Activated CD8-positive, alpha-beta memory T cell treated with anti-CD3 and anti-CD28 coated beads, Interleukin-2, amount 50 U/mL, for 24 hours (primary cell): ENCODE data around the gene PTPN12.
A peak's percentile ranks its signal among the peaks of the same experiment; 100 is the strongest.
"Not testable (repeated sequence)": the region's sequence is repeated elsewhere in the genome, so short reads cannot be mapped to it uniquely, and the experiment has no call there.

Source experiments
- DNase-seq: peaks from one replicate; pipeline ENCODE4 v3.0.0-alpha.2; 2020; ENCODE audit errors: extremely low read depth

Gene PTPN12

GRCh38 chr7:77537136-77537777 lies at the start of gene PTPN12:
PTPN12 (plus strand) TSS chr7:77537295; CDS start chr7:77537547, 252 bp downstream.
- no peak for DNase-seq

DNA sequence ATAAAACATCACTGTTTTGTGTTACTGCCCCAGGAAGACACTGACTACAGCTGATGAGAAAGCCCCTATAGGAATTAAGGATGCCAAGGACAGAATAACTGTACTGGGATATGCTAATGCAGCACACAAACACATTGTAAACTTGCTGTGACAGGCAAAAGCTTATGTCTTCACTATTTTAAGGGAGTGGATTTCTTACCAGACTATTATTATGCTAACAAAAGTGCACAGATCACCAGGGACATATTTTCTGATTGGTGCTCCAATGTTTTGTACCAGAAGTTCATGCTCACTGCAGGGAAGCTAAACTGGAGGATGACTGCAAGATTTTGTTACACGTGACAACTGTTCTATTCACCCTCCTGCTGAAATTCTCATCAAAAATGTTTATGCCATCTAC lies 48.1 kb upstream of the PTPN12 start:
- DNase-seq = no peak

DNA sequence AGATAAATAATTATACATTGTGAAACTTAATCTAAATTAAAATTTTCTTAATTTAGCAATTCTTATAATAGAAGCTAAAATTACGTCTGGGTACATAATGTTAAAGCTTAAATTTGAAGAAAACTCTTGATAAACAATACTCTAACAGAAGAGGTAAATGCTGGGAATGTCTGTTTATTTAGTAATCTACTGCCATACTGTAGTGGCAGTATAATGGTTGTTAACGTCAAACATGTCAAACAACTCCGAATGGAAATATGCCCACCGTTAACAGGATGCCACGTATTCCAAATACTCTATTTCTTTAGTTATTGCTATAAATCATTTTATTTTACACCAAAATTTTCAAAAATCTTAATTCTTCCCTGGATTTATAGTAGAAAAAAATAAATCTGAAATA lies 40.0 kb upstream of the PTPN12 start:
- DNase-seq = no peak

DNA sequence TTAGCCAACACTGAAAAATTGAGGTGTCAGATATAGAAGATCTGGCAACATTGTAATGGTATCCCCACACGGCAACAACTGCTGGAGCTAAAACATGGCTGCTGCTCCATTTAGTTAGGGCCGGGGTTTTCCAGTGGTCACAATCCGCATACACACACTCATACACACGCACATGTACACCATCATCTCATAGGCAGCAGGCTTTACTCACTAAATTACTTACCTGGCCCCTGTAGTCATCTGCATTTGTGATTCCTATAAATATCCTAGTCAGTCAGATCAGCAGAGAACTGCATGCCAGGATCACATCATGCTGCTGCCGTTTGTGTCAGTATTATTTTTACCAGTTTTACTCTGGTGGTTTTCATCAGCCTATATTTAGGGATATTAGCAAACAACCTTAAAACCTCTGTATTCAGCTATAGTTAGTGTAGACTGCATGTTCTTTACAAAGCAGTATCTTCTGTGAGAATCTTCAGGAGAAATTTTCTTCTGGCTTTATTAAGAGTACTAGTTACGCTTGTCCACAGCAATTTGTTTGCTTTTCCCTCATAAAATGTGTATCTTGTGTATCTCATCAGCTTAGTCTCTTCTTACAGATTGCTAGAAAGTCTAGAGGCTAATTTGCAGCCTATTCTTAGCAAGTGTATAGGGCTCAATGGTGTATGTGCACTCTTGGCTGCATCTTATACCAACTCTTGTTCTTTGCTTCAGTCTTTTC lies 38.3 kb upstream of the PTPN12 start:
- no peak for DNase-seq

- no peak for DNase-seq
Observed at GRCh38 chr7:77501192-77501515, 35.9 kb upstream of the PTPN12 start.

DNA sequence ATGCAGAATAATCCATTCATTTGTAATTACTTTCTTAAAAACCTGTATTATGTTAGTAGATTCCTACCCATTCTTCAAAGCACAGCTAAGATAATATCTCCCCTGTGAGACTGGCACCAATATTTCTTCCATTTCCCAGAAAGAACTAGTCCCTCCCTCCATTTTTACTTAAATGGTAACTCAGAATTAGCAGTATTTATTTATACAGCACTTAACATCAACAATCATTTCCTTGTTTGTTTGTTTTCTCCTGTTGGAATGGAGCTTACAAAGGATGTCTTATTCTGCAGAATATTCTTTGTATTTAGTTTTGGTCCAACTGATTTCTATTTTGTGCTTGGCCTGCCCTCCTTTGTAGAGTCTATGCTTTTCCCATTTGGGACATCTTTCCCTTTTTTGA lies 32.1 kb upstream of the PTPN12 start:
- no peak for DNase-seq

DNA sequence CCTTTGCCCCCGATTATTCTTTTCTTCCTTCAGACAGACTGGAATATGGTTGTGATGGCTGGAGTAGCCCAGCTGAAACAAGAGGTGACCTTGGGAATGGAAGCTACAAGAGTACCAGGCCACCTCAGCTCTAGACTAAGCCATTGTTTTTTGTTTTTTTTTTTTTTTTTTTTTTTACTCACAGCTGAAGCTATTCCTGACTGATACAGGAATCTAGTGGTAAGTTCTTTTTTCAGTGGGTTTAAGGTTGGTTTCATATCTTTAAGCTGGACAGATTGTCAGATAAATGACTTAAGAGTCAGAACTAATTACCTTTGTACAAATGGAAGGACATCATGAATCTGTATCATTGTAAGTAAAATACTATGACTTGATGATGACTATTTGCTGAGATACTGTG lies 30.2 kb upstream of the PTPN12 start:
- DNase-seq = no peak

- DNase-seq = not testable (repeated sequence)
Observed at GRCh38 chr7:77513002-77513670, 24.0 kb upstream of the PTPN12 start.

- no peak for DNase-seq
Observed at GRCh38 chr7:77516085-77516484, 21.0 kb upstream of the PTPN12 start.

GRCh38 chr7:77520261-77520660 lies 16.8 kb upstream of the PTPN12 start:
- no peak for DNase-seq

DNA sequence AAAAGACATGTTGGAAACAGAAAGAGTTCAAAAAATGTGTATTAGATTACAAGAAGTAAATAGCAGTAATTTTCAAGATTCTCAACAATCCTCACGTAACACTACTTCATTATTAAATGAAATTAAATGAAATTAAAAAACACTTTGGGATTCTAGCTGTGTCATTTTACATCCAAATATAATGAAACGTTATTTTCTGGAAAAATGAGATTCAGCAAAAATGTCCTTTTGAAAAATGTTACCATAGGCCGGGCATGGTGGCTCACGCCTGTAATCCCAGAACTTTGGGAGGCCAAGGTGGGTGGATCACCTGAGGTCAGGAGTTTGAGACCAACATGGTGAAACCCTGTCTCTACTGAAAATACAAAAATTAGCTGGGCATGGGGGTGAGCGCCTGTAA lies 15.6 kb upstream of the PTPN12 start:
- not testable (repeated sequence) for DNase-seq

DNA sequence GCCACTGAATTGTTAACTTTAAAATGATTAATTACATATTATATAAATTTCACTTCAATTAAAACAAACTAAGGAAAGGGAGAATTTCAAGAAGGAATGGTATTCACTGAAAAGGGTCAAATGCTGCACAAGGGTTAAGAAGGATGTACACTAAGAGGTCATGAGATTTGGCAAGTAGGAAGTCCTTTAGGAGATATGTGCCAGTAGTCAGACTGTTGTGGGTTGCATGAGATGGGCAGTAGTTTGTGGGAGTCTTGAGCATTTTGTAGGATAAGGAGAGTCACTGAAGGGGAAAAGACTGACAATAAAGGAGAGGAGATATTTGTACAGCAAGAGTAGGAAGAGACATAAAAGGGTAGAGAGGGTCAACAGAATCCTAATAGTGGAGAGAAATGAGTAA lies 12.4 kb upstream of the PTPN12 start:
- no peak for DNase-seq

DNA sequence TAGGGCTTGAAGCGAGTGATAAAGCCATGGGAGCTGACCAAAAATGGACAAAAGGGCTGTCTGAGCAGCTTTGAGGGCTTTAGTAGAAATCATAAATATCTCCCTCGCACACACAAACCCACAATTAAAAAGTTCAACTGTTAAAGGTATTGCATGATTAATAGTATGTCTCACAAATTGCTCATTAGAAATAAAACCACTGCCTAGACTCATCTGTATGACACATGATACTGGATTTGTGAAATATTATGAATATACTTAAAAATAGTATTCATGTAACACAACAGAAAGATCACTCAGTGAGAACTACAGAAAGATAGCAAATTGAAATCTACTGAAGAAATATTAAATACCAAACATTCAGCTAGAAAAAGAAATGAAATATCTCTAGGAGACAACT lies 11.9 kb upstream of the PTPN12 start:
- no peak for DNase-seq

- DNase-seq = no peak
Observed at GRCh38 chr7:77528368-77528767, 8.7 kb upstream of the PTPN12 start.

DNA sequence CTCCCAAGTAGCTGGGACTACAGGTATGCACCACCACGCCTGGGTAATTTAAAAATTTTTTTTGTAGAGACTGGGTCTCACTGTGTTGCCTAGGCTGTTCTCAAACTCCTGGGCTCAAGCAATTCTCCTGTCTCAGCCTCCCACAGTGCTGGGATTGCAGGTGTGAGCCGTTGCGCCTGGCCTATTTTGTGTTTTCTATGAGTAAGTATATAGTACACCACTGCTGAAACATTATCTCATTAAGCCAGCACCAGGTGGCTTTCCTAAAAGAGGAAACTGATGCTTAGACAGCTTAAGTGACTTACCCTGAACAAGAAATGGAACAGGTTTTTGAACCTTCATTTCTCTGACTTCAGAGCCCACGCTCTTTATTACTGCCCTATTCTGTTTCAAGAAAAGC lies 7.8 kb upstream of the PTPN12 start:
- DNase-seq = no peak

GRCh38 chr7:77531038-77531437 lies 6.1 kb upstream of the PTPN12 start:
- DNase-seq = no peak

- DNase-seq = no peak
Observed at GRCh38 chr7:77532247-77532646, 4.8 kb upstream of the PTPN12 start.

GRCh38 chr7:77532732-77533131 lies 4.4 kb upstream of the PTPN12 start:
- DNase-seq = not testable (repeated sequence)

DNA sequence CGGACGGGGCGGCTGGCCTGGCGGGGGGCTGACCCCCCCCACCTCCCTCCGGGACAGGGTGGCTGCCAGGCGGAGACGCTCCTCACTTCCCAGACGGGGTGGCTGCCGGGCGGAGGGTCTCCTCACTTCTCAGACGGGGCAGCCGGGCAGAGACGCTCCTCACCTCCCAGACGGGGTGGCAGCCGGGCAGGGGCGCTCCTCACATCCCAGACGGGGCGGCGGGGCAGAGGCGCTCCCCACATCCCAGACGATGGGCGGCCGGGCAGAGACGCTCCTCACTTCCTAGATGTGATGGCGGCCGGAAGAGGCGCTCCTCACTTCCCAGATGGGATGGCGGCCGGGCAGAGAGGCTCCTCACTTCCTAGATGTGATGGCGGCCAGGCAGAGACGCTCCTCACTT lies 3.0 kb upstream of the PTPN12 start:
- DNase-seq = not testable (repeated sequence)

- DNase-seq = no peak
Observed at GRCh38 chr7:77536017-77536412, 1.1 kb upstream of the PTPN12 start.

DNA sequence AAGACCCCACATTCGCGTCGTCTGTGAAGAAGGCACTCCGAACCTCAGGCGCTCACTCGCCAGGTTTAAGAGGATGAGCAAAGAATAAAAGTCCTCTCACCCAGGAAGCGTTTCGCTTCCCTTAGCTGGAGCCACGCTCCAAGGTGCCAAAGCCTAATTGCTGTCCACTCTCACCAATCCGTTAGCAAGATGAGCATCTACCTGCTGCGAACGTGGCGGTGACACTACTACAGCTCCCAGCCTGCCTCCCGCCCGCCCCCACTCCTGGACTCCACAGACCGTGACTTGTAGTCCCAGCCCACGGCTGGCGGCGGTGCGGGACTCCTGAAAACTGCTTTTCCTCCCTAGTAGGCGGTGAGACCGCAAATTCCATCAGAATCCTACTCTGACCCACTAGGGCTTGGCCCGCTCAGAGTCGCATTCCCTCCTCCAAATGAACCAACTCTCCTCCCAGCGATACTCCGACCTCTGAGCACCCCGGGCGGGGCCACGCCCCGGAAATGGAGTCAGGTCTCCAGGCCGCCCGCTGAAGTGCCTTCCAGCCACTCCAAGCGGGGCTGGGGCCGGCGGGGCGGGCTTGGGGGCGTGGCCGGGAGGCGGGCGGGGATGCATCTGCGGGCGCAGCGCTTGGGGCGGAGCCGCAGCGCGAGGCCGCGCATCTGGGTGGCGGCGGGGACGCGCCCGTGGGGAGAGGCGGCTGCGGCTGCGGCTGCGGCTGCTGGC lies 521 bp upstream of the PTPN12 start:
- DNase-seq = peak; percentile 95

- DNase-seq = no peak
Observed at GRCh38 chr7:77537778-77538280, 734 bp downstream of the PTPN12 start.
